Hepatocyte (in vitro differentiated cells): ENCODE results near the gene MEF2A. TPM values are rescaled to one million over a fixed set of nuclear protein-coding genes. Genes with fewer than 3 reads are reported as not detected.

Source experiments
- DNase-seq: peaks from one replicate; pipeline ENCODE4 v3.0.0-alpha.2; 2016; ENCODE audit warnings: low spot score
- H2AFZ ChIP-seq: fragments of 200-600 bp; sonication (generic); 2 replicates; pipeline ENCODE4 v1.6.0; 2016; ENCODE audit warnings: antibody characterized with exemption, mild to moderate bottlenecking
- H3K27ac ChIP-seq: fragments of 200-600 bp; sonication (generic); 2 replicates; pipeline ENCODE4 v1.5.1; 2016; ENCODE audit warnings: mild to moderate bottlenecking
- H3K27me3 ChIP-seq: fragments of 200-600 bp; sonication (generic); 2 replicates; pipeline ENCODE4 v1.6.1; 2016
- H3K36me3 ChIP-seq: fragments of 200-600 bp; sonication (generic); replicated peaks from 2 replicates; pipeline ENCODE4 v1.5.1; 2016; ENCODE audit warnings: low read depth; ENCODE audit not compliant: insufficient read depth
- H3K4me1 ChIP-seq: fragments of 200-600 bp; sonication (generic); 2 replicates; pipeline ENCODE4 v1.5.1; 2016; ENCODE audit warnings: mild to moderate bottlenecking, moderate library complexity; ENCODE audit not compliant: insufficient read depth
- H3K4me2 ChIP-seq: fragments of 200-600 bp; sonication (generic); 2 replicates; pipeline ENCODE4 v1.6.0; 2016
- H3K4me3 ChIP-seq: fragments of 200-600 bp; sonication (generic); 2 replicates; pipeline ENCODE4 v1.5.1; 2016; ENCODE audit warnings: mild to moderate bottlenecking
- H3K79me2 ChIP-seq: fragments of 200-600 bp; sonication (generic); 2 replicates; pipeline ENCODE4 v1.6.0; 2017; ENCODE audit warnings: mild to moderate bottlenecking
- H3K9me2 ChIP-seq: fragments of 200-600 bp; sonication (generic); replicated peaks from 2 replicates; pipeline ENCODE4 v1.6.0; 2017; ENCODE audit warnings: mild to moderate bottlenecking; ENCODE audit not compliant: insufficient read depth
- H3K9me3 ChIP-seq: fragments of 200-600 bp; sonication (generic); 2 replicates; pipeline ENCODE4 v1.5.1; 2016; ENCODE audit warnings: low read depth, mild to moderate bottlenecking
- H4K20me1 ChIP-seq: fragments of 200-600 bp; sonication (generic); 2 replicates; pipeline ENCODE4 v1.6.0; 2016; ENCODE audit warnings: mild to moderate bottlenecking; ENCODE audit not compliant: insufficient read depth, poor library complexity, severe bottlenecking
- EZH2 ChIP-seq: fragments of 200-600 bp; sonication (generic); IDR thresholded peaks from 2 replicates; pipeline ENCODE4 v1.6.1; 2016; ENCODE audit warnings: antibody characterized with exemption, mild to moderate bottlenecking, borderline replicate concordance
- EZH2phosphoT487 ChIP-seq: fragments of 200-600 bp; sonication (generic); IDR thresholded peaks from one replicate; pipeline ENCODE4 v1.6.1; 2018; ENCODE audit warnings: antibody characterized with exemption, mild to moderate bottlenecking, low read depth, moderate library complexity; ENCODE audit not compliant: unreplicated experiment, severe bottlenecking
- WGBS: methylation state at CpG from one replicate; pipeline ENCODE4 v1.1.6; 2016; ENCODE audit warnings: low lambda C conversion rate; ENCODE audit errors: missing lambda C conversion rate; 5-methylcytosine and 5-hydroxymethylcytosine counted together
- polyA plus RNA-seq: library from polyadenylated mRNA; unstranded; fragments of >200 nt; fragmentation: Nextera tagmentation; extraction: Ambion mirVana; gene quantifications from 2 replicates; pipeline ENCODE4 v1.2.1, GENCODE V29; 2016
- total RNA-seq: library from RNA; depleted of rRNA; stranded (reverse); fragments of >200 nt; gene quantifications from 2 replicates; pipeline ENCODE4 v1.2.3, GENCODE V29; 2014
- TF ChIP-seq, protein P1 (sequence below): fragments of 200-600 bp; sonication (generic); IDR thresholded peaks from 2 replicates; pipeline ENCODE4 v1.5.1; 2016; ENCODE audit warnings: antibody characterized with exemption, mild to moderate bottlenecking; ENCODE audit not compliant: poor library complexity

Gene MEF2A
- total and polyA plus RNA-seq, 2 experiments from 2014 or later: 20.4 to 56.7 TPM

DNA sequence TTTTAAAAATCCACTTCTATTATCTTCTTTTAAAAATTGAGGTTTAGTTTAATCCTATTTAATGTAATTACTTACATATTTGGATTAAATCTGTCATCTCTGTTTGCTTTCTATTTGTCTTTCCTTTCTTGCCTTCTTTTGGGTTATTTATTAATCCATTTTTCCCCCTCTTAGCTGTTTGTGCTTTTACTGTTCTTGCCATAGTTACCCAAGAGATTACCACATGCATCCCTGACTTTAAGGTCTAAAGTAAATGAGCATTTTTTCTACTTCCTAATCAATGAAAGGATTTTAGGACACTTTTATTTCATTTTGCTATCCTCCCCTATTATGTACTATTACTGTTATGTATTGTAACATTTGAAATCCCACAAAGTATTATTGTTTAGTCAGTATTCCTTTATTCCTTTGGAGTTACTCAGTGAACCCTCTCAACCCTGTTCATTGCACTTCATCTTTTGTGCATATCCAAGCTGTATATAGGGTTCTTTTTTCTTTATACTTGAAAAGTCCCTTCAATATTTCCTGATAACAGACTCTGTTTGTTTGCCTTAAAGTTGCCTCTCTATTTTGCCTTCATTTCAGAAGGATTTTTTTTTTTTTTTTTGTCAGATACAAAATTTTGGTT lies 62.7 kb downstream of the MEF2A start:
- peaks cover 88% of the 10 kb centered on the region for H3K79me2 ChIP-seq
- H3K4me1 ChIP-seq: no peaks in the 10 kb centered on the region
- TF ChIP-seq, protein P1, sequence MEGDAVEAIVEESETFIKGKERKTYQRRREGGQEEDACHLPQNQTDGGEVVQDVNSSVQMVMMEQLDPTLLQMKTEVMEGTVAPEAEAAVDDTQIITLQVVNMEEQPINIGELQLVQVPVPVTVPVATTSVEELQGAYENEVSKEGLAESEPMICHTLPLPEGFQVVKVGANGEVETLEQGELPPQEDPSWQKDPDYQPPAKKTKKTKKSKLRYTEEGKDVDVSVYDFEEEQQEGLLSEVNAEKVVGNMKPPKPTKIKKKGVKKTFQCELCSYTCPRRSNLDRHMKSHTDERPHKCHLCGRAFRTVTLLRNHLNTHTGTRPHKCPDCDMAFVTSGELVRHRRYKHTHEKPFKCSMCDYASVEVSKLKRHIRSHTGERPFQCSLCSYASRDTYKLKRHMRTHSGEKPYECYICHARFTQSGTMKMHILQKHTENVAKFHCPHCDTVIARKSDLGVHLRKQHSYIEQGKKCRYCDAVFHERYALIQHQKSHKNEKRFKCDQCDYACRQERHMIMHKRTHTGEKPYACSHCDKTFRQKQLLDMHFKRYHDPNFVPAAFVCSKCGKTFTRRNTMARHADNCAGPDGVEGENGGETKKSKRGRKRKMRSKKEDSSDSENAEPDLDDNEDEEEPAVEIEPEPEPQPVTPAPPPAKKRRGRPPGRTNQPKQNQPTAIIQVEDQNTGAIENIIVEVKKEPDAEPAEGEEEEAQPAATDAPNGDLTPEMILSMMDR: no peak
- no peak for TF ChIP-seq EZH2
- no peak for TF ChIP-seq EZH2phosphoT487
- no peak overlapping the region for H3K4me3 ChIP-seq
- H3K9me3 ChIP-seq: no peaks in the 10 kb centered on the region
- no peaks in the 10 kb centered on the region for H4K20me1 ChIP-seq
- H3K36me3 ChIP-seq: no peaks in the 10 kb centered on the region
- DNase-seq: no peak
- no peaks in the 10 kb centered on the region for H3K9me2 ChIP-seq
- no peaks in the 10 kb centered on the region for H3K27me3 ChIP-seq
- no peak overlapping the region for H3K4me2 ChIP-seq
- H2AFZ ChIP-seq: no peak overlapping the region
- H3K27ac ChIP-seq: peak overlapping the region; percentile 43

DNA sequence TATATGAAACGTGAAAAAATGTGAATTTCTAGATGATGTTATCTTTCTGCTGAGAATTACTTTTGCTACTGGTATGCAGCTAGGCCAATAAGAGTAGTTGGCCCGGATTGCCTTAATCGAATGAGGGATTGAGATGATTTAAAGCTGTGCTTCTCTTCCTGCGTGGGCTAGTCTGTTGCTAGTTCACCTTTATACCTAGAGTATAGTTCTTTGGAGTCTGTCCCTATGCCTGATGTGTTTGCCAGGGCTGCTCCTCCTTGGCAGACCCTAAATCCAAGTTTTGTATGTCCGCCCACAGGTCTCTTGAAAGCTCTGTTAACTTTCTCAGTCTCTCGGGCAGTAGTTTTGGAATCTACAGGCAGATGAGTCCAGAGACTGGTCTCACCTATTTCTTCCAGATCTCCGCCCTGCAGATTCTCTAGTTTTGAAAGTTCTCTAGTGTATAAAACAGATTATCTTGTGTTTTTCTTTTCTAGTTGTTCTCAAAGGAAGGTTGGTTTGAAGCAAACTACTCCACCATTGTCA lies 64.9 kb downstream of the MEF2A start:
- Histone ChIP-seq H3K4me3 (no peak overlapping the region), H3K9me3 (no peaks in the 10 kb centered on the region), H2AFZ (no peak overlapping the region), H4K20me1 (no peaks in the 10 kb centered on the region), H3K4me1 (no peaks in the 10 kb centered on the region), H3K36me3 (no peaks in the 10 kb centered on the region), H3K27me3 (no peaks in the 10 kb centered on the region), H3K27ac (no peak overlapping the region), H3K79me2 (peaks cover 71% of the 10 kb centered on the region), H3K9me2 (no peaks in the 10 kb centered on the region), H3K4me2 (no peak overlapping the region)
- DNase-seq: no peak
- TF ChIP-seq, protein P1: no peak
- TF ChIP-seq EZH2phosphoT487 (no peak), EZH2 (no peak)
- WGBS: 96% methylated on average over 7 of the region's 7 CpGs

DNA sequence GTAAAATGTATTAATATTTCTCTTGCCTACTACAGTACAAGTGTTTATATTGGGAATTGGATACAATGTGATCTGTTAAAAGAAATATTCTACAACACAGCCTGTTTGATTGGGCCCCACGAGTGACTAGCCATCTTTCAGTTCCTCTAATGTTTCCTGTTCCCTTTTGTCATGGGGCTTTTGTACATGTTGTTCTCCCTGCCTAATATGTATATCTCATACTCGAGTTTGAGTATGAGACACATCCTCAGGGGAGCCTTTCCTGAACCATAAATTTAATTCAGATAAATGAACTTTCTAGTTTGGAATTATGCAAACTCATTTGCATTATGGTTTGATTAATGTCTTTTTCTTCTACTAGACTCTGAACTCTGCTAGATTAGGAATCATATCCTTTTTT lies 65.5 kb downstream of the MEF2A start:
- H3K9me2 ChIP-seq: no peaks in the 10 kb centered on the region
- no peaks in the 10 kb centered on the region for H4K20me1 ChIP-seq
- H3K4me3 ChIP-seq: no peak overlapping the region
- 70% methylated on average over 2 of the region's 2 CpGs for WGBS
- no peaks in the 10 kb centered on the region for H3K36me3 ChIP-seq
- no peak overlapping the region for H2AFZ ChIP-seq
- H3K4me1 ChIP-seq: no peaks in the 10 kb centered on the region
- H3K79me2 ChIP-seq: peaks cover 65% of the 10 kb centered on the region
- no peak overlapping the region for H3K27ac ChIP-seq
- H3K4me2 ChIP-seq: no peak overlapping the region
- TF ChIP-seq EZH2 (no peak), EZH2phosphoT487 (no peak)
- TF ChIP-seq, protein P1: no peak
- H3K27me3 ChIP-seq: no peaks in the 10 kb centered on the region
- no peak for DNase-seq
- no peaks in the 10 kb centered on the region for H3K9me3 ChIP-seq
